ENCODE measurements around the gene SLCO3A1. TPM values are rescaled to one million over a fixed set of nuclear protein-coding genes. Genes with fewer than 3 reads are reported as not detected.

Gene SLCO3A1
- total RNA-seq, 1 donor from 2014 or later, result 25.9 TPM

- no peak for DNase-seq (ENCODE audit: low spot score)
These were observed 7.0 kb downstream of the SLCO3A1 start for GRCh38 chr15:91860498-91860897.

- no peak for DNase-seq (ENCODE audit: low spot score)
These were observed 7.7 kb downstream of the SLCO3A1 start for GRCh38 chr15:91861223-91861622.

GRCh38 chr15:91862891-91863504, 9.5 kb downstream of the SLCO3A1 start:
- no peak for DNase-seq (ENCODE audit: low spot score)

GRCh38 chr15:91863621-91864255, 10.2 kb downstream of the SLCO3A1 start:
- no peak for DNase-seq (ENCODE audit: low spot score)

GRCh38 chr15:91864664-91865063, 11.2 kb downstream of the SLCO3A1 start:
- DNase-seq (ENCODE audit: low spot score), result no peak

GRCh38 chr15:91865486-91865885, 12.0 kb downstream of the SLCO3A1 start:
- no peak for DNase-seq (ENCODE audit: low spot score)

GRCh38 chr15:91865950-91866349, 12.4 kb downstream of the SLCO3A1 start:
- DNase-seq (ENCODE audit: low spot score), result no peak

GRCh38 chr15:91866371-91866905, 12.9 kb downstream of the SLCO3A1 start:
- no peak for DNase-seq (ENCODE audit: low spot score)

- DNase-seq (ENCODE audit: low spot score), result no peak
These were observed 13.5 kb downstream of the SLCO3A1 start for GRCh38 chr15:91866971-91867372.

GRCh38 chr15:91867581-91868026, 14.1 kb downstream of the SLCO3A1 start:
- no peak for DNase-seq (ENCODE audit: low spot score)

GRCh38 chr15:91870876-91871537, 17.5 kb downstream of the SLCO3A1 start:
- DNase-seq (ENCODE audit: low spot score), result no peak

GRCh38 chr15:91871837-91872236, 18.3 kb downstream of the SLCO3A1 start:
- no peak for DNase-seq (ENCODE audit: low spot score)

GRCh38 chr15:91872356-91873137, 19.0 kb downstream of the SLCO3A1 start:
- DNase-seq (ENCODE audit: low spot score), result no peak

- DNase-seq (ENCODE audit: low spot score), result no peak
These were observed 19.6 kb downstream of the SLCO3A1 start for GRCh38 chr15:91873138-91873536.

GRCh38 chr15:91874171-91874570, 20.7 kb downstream of the SLCO3A1 start:
- DNase-seq (ENCODE audit: low spot score), result no peak

GRCh38 chr15:91874992-91875660, 21.6 kb downstream of the SLCO3A1 start:
- no peak for DNase-seq (ENCODE audit: low spot score)

GRCh38 chr15:91876187-91876586, 22.7 kb downstream of the SLCO3A1 start:
- no peak for DNase-seq (ENCODE audit: low spot score)

GRCh38 chr15:91878319-91878870, 24.9 kb downstream of the SLCO3A1 start:
- DNase-seq (ENCODE audit: low spot score), result no peak

- DNase-seq (ENCODE audit: low spot score), result no peak
These were observed 25.6 kb downstream of the SLCO3A1 start for GRCh38 chr15:91879158-91879557.

GRCh38 chr15:91880373-91880772, 26.9 kb downstream of the SLCO3A1 start:
- no peak for DNase-seq (ENCODE audit: low spot score)

Measured in mesenteric fat pad (tissue), 1 donor.